ENCODE measurements around the gene FAM240B.

- no peak for TF ChIP-seq CTCF (IDR thresholded peaks at IDR 0.05)
- no peak for TF ChIP-seq EP300 (IDR thresholded peaks at IDR 0.05)
- TF ChIP-seq POLR2AphosphoS5 (IDR thresholded peaks at IDR 0.05): no peak
- no peak for TF ChIP-seq POLR2A (IDR thresholded peaks at IDR 0.05; ENCODE audit: low read depth)
Observed at GRCh38 chr9:38696999-38697398, 22.9 kb downstream of the FAM240B start.
